ENCODE results near the gene ANAPC7.

The ANAPC7 gene

GRCh38 chr12:110367181-110367864, 36.2 kb downstream of the ANAPC7 start:
- H3K18ac ChIP-seq (ENCODE audit: low read depth in 1 of 2, low read length in 2 of 2), result peak overlapping the region; percentile 62 to 90
- H3K79me1 ChIP-seq (replicated peaks; ENCODE audit: low read length, poor library complexity, severe bottlenecking), result no peaks in the 10 kb centered on the region
- H2BK15ac ChIP-seq (ENCODE audit: low read depth, poor library complexity, severe bottlenecking), result peak overlapping the region; percentile 13
- no peak overlapping the region for H2BK5ac ChIP-seq (ENCODE audit: low read depth, low read length, poor library complexity, severe bottlenecking)
- peak overlapping the region; percentile 14 for H4K91ac ChIP-seq (ENCODE audit: low read length)
- H3K23ac ChIP-seq (ENCODE audit: low read length in 2 of 2), result no peak overlapping the region
- H3K27ac ChIP-seq (ENCODE audit: low read length, poor library complexity, severe bottlenecking), result no peak overlapping the region
- peak overlapping the region; percentile 71 for H2BK120ac ChIP-seq (ENCODE audit: low read depth, low read length)
- DNase-seq, result peak; percentile 93
- no peaks in the 10 kb centered on the region for H3K27me3 ChIP-seq (ENCODE audit: control insufficient read depth in 1 of 2, insufficient read depth in 1 of 2, low read length in 2 of 2)
- WGBS, result 48% methylated on average over 15 of the region's 15 CpGs
- peak overlapping the region; percentile 72 for H2AFZ ChIP-seq (ENCODE audit: low read depth, low read length)
- no peaks in the 10 kb centered on the region for H3K9me3 ChIP-seq (ENCODE audit: control insufficient read depth, low read length)
- H2BK12ac ChIP-seq (ENCODE audit: low read length in 2 of 2), result peak overlapping the region; percentile 0 to 80
- H4K8ac ChIP-seq (ENCODE audit: low read length), result peak overlapping the region; percentile 96
- no peak overlapping the region for H3K9ac ChIP-seq (ENCODE audit: low read length)
- no peak overlapping the region for H3K4me2 ChIP-seq (ENCODE audit: low read length, poor library complexity, severe bottlenecking)
- H3K14ac ChIP-seq (ENCODE audit: low read length in 2 of 2), result peak overlapping the region in 1 of 2 experiments; percentile 57
- no peak overlapping the region for H2AK5ac ChIP-seq (ENCODE audit: low read length, severe bottlenecking)
- H3K4me3 ChIP-seq (ENCODE audit: insufficient read depth in 1 of 2, low read depth in 1 of 2, low read length in 2 of 2), result no peak overlapping the region
- peaks cover 4% of the 10 kb centered on the region for H3K4me1 ChIP-seq (ENCODE audit: control insufficient read depth, insufficient read depth, low read depth, low read length)
- peak overlapping the region; percentile 3 to 86 for H3K4ac ChIP-seq (ENCODE audit: low read depth in 1 of 2, low read length in 2 of 2)
- peaks cover 24 to 25% of the 10 kb centered on the region in 2 experiments for H3K36me3 ChIP-seq (ENCODE audit: control insufficient read depth in 1 of 2, insufficient read depth in 2 of 2, low read depth in 1 of 2, low read length in 2 of 2)

GRCh38 chr12:110366321-110367142, 37.0 kb downstream of the ANAPC7 start:
- Histone ChIP-seq H2BK12ac (ENCODE audit: low read length in 2 of 2) (peak overlapping the region; percentile 80 to 91), H2BK5ac (ENCODE audit: low read depth, low read length, poor library complexity, severe bottlenecking) (no peak overlapping the region), H2AK5ac (ENCODE audit: low read length, severe bottlenecking) (no peak overlapping the region), H3K4me2 (ENCODE audit: low read length, poor library complexity, severe bottlenecking) (no peak overlapping the region), H3K14ac (ENCODE audit: low read length in 2 of 2) (peak overlapping the region in 1 of 2 experiments; percentile 83), H3K36me3 (ENCODE audit: control insufficient read depth in 1 of 2, insufficient read depth in 2 of 2, low read depth in 1 of 2, low read length in 2 of 2) (peaks cover 16 to 17% of the 10 kb centered on the region in 2 experiments), H3K4ac (ENCODE audit: low read depth in 1 of 2, low read length in 2 of 2) (peak overlapping the region; percentile 66 to 86), H3K27me3 (ENCODE audit: control insufficient read depth in 1 of 2, insufficient read depth in 1 of 2, low read length in 2 of 2) (no peaks in the 10 kb centered on the region), H2BK120ac (ENCODE audit: low read depth, low read length) (peak overlapping the region; percentile 71), H4K8ac (ENCODE audit: low read length) (peak overlapping the region; percentile 96), H3K27ac (ENCODE audit: low read length, poor library complexity, severe bottlenecking) (no peak overlapping the region), H3K9me3 (ENCODE audit: control insufficient read depth, low read length) (no peaks in the 10 kb centered on the region), H2BK15ac (ENCODE audit: low read depth, poor library complexity, severe bottlenecking) (peak overlapping the region; percentile 77), H4K91ac (ENCODE audit: low read length) (peak overlapping the region; percentile 94), H2AFZ (ENCODE audit: low read depth, low read length) (peak overlapping the region; percentile 72), H3K23ac (ENCODE audit: low read length in 2 of 2) (no peak overlapping the region), H3K79me1 (replicated peaks; ENCODE audit: low read length, poor library complexity, severe bottlenecking) (no peaks in the 10 kb centered on the region), H3K18ac (ENCODE audit: low read depth in 1 of 2, low read length in 2 of 2) (peak overlapping the region; percentile 62 to 90), H3K9ac (ENCODE audit: low read length) (no peak overlapping the region), H3K4me1 (ENCODE audit: control insufficient read depth, insufficient read depth, low read depth, low read length) (peaks cover 4% of the 10 kb centered on the region), H3K4me3 (ENCODE audit: insufficient read depth in 1 of 2, low read depth in 1 of 2, low read length in 2 of 2) (no peak overlapping the region)
- peak; percentile 65 for DNase-seq
- 75% methylated on average over 9 of the region's 13 CpGs for WGBS

- H3K36me3 ChIP-seq (ENCODE audit: control insufficient read depth in 1 of 2, insufficient read depth in 2 of 2, low read depth in 1 of 2, low read length in 2 of 2), result peaks cover 7 to 11% of the 10 kb centered on the region in 2 experiments
- no peak overlapping the region for H3K27ac ChIP-seq (ENCODE audit: low read length, poor library complexity, severe bottlenecking)
- H3K79me1 ChIP-seq (replicated peaks; ENCODE audit: low read length, poor library complexity, severe bottlenecking), result no peaks in the 10 kb centered on the region
- H3K23ac ChIP-seq (ENCODE audit: low read length in 2 of 2), result no peak overlapping the region
- no peak overlapping the region for H2BK5ac ChIP-seq (ENCODE audit: low read depth, low read length, poor library complexity, severe bottlenecking)
- H4K8ac ChIP-seq (ENCODE audit: low read length), result peak overlapping the region; percentile 35
- H4K91ac ChIP-seq (ENCODE audit: low read length), result peak overlapping the region; percentile 19
- H3K9me3 ChIP-seq (ENCODE audit: control insufficient read depth, low read length), result no peaks in the 10 kb centered on the region
- no peak overlapping the region for H2BK120ac ChIP-seq (ENCODE audit: low read depth, low read length)
- no peaks in the 10 kb centered on the region for H3K27me3 ChIP-seq (ENCODE audit: control insufficient read depth in 1 of 2, insufficient read depth in 1 of 2, low read length in 2 of 2)
- no peak overlapping the region for H3K4me2 ChIP-seq (ENCODE audit: low read length, poor library complexity, severe bottlenecking)
- H2BK12ac ChIP-seq (ENCODE audit: low read length in 2 of 2), result peak overlapping the region; percentile 80 to 91
- no peak overlapping the region for H3K9ac ChIP-seq (ENCODE audit: low read length)
- no peak overlapping the region for H2AK5ac ChIP-seq (ENCODE audit: low read length, severe bottlenecking)
- 85% methylated on average over 7 of the region's 7 CpGs for WGBS
- DNase-seq, result peak; percentile 19
- peak overlapping the region; percentile 9 to 78 for H3K4ac ChIP-seq (ENCODE audit: low read depth in 1 of 2, low read length in 2 of 2)
- H3K14ac ChIP-seq (ENCODE audit: low read length in 2 of 2), result peak overlapping the region in 1 of 2 experiments; percentile 68
- no peaks in the 10 kb centered on the region for H3K4me1 ChIP-seq (ENCODE audit: control insufficient read depth, insufficient read depth, low read depth, low read length)
- H3K4me3 ChIP-seq (ENCODE audit: insufficient read depth in 1 of 2, low read depth in 1 of 2, low read length in 2 of 2), result no peak overlapping the region
- no peak overlapping the region for H2BK15ac ChIP-seq (ENCODE audit: low read depth, poor library complexity, severe bottlenecking)
- peak overlapping the region; percentile 62 to 67 for H3K18ac ChIP-seq (ENCODE audit: low read depth in 1 of 2, low read length in 2 of 2)
- no peak overlapping the region for H2AFZ ChIP-seq (ENCODE audit: low read depth, low read length)
Measured at GRCh38 chr12:110365489-110366320, 37.8 kb downstream of the ANAPC7 start.
